ENCODE data around the gene PHYKPL.

DNA sequence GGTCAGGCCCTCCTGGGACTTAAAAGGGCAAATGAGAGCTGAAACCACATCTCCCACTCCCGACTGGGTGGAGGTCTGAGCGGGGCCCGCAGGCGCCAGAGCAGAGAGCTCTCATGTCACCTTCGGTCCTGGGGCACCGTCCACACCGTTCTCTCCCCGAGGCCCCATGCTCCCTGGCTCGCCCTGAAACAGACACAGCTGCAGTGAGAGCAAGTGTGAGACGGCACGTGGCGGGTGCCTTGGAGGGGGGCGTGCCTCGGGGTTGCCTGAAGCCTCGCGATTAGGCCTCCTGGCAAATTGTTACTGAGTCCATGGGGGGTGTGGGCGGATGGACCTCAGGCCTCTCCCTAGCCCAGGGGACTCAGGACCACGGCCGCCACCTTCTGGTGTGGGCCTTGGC, 24.1 kb upstream of the PHYKPL start:
- TF ChIP-seq, protein P1, sequence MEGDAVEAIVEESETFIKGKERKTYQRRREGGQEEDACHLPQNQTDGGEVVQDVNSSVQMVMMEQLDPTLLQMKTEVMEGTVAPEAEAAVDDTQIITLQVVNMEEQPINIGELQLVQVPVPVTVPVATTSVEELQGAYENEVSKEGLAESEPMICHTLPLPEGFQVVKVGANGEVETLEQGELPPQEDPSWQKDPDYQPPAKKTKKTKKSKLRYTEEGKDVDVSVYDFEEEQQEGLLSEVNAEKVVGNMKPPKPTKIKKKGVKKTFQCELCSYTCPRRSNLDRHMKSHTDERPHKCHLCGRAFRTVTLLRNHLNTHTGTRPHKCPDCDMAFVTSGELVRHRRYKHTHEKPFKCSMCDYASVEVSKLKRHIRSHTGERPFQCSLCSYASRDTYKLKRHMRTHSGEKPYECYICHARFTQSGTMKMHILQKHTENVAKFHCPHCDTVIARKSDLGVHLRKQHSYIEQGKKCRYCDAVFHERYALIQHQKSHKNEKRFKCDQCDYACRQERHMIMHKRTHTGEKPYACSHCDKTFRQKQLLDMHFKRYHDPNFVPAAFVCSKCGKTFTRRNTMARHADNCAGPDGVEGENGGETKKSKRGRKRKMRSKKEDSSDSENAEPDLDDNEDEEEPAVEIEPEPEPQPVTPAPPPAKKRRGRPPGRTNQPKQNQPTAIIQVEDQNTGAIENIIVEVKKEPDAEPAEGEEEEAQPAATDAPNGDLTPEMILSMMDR (IDR thresholded peaks at IDR 0.05), result no peak
- TF ChIP-seq POLR2AphosphoS5 (IDR thresholded peaks at IDR 0.05; ENCODE audit: low read depth, low read length), result no peak
